Hindlimb muscle (tissue), 1 donor: ENCODE data around the gene SHISA3. TPM values are rescaled to one million over a fixed set of nuclear protein-coding genes. Genes with fewer than 3 reads are reported as not detected.
"Not testable (repeated sequence)": the region's sequence is repeated elsewhere in the genome, so short reads cannot be mapped to it uniquely, and the experiment has no call there.

Source experiments
- DNase-seq: peaks from one replicate; pipeline ENCODE4 v3.0.0-alpha.2; 2013
- polyA plus RNA-seq: library from polyadenylated mRNA; unstranded; fragments of 120-200 nt; gene quantifications from one replicate; pipeline ENCODE4 v1.2.1, GENCODE V29; 2013; ENCODE audit not compliant: insufficient read length

SHISA3 gene
- polyA plus RNA-seq = 7.2 TPM

GRCh38 chr4:42396752-42397634 is at the start of gene SHISA3:
Gene SHISA3 (plus strand): TSS chr4:42397488. CDS start chr4:42398057, 569 bp downstream.
- DNase-seq = no peak

GRCh38 chr4:42348247-42348646 is 49.0 kb upstream of the SHISA3 start:
- DNase-seq = no peak

- no peak for DNase-seq
Observed at GRCh38 chr4:42348692-42349091, 48.6 kb upstream of the SHISA3 start.

DNA sequence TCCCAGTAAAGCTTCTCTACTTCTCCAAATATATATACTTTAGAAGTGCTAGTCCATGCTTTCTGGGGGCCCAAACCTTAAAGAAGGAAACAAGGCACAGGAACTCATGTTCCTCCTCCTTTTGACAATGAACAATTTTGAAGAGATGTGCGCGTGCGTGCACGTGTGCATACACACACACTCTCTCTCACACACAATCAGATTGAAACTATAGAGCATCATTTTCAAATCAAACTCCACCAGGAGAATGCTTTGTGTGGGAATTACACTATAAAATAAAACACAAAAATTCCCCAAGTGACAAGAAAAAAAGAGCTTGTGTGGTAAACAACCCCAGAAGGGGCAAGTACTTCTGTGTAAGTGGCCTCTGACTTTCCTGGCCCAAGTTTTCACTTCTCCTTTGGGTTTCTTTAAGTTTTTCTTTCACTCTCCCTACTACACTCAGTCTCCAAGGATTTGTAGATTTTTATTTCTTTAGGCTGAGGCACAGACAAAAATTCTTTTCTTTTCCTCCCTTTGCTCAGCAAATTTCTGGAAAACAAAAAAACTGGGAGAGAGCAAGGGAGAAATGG is 46.6 kb upstream of the SHISA3 start:
- DNase-seq = no peak

- no peak for DNase-seq
Observed at GRCh38 chr4:42352049-42352448, 45.2 kb upstream of the SHISA3 start.

GRCh38 chr4:42357325-42357724 is 40.0 kb upstream of the SHISA3 start:
- DNase-seq = no peak

GRCh38 chr4:42359711-42360110 is 37.6 kb upstream of the SHISA3 start:
- no peak for DNase-seq

DNA sequence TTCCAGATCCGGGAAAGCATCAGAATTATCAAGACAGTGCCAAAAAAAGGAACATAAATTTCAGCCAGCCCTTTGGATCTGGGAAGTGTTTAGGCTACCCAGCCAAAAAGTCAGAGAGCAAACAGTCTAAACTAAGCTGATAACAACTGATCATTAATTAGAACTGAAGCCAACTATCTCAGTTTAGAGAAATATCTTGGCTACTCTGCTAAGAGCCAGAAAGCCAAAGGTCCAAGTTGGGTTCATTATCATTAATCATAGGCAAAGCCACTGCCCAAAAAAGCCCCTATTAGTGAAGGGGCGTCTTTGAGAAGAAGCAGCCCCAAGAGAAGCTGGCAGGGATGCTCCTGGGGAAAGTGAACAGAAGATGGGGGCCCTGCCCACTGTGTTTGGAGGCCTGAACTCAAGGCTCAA is 37.0 kb upstream of the SHISA3 start:
- no peak for DNase-seq

DNA sequence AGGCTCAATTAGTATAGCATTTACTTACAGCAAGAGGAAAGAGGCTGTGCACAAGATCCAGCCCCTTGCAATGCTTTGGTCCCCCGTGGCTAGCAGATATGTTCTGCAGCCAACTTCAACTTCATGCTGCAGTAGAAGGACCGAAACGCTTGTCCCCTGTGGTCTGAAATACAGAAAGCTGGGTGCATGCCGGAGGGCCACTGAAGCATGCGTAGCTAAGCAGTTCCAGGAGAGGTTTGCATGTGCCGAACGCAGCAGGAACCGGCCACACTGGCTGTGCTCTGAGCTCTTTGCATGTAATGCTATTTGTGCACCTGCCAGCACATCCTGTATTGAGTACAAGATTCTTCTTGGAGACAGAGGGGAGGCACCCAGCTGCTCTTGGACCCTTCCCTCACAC is 35.8 kb upstream of the SHISA3 start:
- no peak for DNase-seq

DNA sequence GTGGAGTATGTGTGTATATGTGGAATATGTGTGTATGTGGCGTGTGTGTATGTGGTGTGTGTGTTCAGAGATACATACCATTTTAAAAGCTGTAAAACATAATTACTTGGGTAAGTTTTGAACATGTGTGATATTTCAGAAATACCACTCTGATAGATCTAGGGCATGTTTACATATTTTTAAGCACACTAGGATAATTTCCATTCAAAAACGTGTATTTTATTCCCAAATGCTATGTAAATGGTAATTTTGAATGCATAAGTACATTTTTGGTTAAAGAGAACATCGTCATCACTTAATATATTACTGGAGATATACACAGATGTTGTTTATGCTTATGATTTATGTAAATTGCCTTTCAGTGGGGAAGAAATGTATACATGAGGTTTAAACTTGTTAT is 34.7 kb upstream of the SHISA3 start:
- DNase-seq = no peak

GRCh38 chr4:42363614-42364013 is 33.7 kb upstream of the SHISA3 start:
- no peak for DNase-seq

- DNase-seq = no peak
Observed at GRCh38 chr4:42364266-42365053, 32.8 kb upstream of the SHISA3 start.

DNA sequence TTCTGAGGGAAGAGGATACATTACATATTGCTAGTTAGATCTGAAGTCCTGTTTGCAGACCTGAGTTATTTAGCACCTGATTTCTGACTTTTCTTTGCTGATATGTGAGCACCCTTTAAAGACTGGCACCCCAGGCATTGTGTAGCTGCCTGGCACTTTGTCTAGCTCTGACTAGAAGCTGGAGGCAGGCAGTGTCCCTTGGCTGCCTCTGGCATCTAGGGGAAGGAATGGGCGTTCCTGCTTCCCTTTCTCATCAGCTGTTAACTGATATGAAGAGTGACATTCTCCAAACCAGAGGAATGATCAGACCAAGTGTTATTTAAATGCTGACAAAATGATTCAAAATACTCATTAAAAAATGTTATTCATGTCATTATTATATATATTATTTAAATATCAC is 30.3 kb upstream of the SHISA3 start:
- no peak for DNase-seq

GRCh38 chr4:42369489-42369888 is 27.8 kb upstream of the SHISA3 start:
- no peak for DNase-seq

- peak; percentile 38 for DNase-seq
Observed at GRCh38 chr4:42371305-42372252, 25.7 kb upstream of the SHISA3 start.

DNA sequence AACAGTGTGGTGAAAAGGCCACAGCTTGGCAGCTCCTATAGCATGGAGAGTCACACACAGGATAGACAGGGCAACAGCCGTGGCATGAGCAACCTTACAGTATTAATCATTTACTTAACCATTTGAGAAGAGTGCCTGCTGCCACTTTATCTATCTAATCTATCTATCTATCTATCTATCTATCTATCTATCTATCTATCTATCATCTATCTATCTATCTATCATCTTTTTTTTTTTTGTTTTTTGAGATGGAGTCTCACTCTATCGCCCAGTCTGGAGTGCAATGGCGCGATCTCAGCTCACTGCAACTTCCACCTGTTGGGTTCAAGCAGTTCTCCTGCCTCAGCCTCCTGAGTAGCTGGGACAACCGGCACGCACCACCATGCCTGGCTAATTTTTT is 25.0 kb upstream of the SHISA3 start:
- not testable (repeated sequence) for DNase-seq

DNA sequence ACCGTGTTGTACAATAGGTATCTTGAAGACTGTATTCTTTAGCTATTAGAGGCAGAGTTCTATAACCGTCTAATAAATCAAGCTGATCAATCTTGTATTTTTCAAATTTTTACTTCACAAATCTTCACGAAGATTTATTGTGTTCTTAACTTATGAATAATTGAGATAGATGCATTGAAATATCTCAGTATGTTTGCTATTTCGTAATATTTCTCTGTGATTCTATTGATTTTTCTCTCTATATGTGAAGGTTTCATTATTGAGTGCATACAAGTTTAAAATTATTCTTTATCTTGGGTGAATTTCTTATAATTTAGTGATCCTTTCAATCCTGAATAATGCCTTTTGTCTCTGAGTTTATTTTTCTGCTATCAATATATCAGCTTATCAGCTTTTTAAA is 19.8 kb upstream of the SHISA3 start:
- no peak for DNase-seq

GRCh38 chr4:42381666-42382065 is 15.6 kb upstream of the SHISA3 start:
- no peak for DNase-seq

GRCh38 chr4:42385516-42385915 is 11.8 kb upstream of the SHISA3 start:
- DNase-seq = no peak

DNA sequence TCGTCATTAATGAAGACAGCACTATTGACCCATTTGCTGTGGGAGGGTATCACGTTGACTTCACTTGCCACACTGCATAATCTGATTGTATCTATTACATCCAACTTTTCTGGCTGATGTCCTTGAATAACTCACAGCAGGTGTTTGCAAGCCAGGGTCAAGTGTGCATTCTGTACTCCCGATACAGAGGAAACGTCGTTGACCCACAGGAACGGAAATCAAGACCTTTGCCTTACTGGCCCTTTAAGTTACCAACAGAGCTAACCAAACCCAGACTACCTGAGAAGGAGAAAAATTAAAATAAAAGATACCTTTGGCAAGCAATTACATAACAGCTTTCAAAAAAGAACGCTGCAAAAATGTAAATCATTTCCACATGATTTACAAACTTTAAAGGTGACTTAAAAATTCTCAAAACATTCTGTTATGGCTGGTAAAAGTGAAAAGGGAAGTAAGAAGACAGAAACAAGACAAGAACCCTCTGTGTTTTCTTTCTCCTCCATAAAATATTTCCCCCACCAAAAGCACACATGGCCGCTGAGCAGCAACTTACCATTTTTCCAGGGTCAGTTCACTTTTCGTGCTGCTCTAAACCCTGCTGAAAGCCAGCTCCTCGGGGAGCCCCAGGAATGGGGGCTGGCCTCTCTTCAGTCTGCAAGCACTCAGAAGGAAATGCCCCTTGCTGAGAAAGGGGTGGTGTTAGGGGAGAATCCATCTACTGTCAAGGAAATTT is 6.5 kb upstream of the SHISA3 start:
- DNase-seq = no peak

DNA sequence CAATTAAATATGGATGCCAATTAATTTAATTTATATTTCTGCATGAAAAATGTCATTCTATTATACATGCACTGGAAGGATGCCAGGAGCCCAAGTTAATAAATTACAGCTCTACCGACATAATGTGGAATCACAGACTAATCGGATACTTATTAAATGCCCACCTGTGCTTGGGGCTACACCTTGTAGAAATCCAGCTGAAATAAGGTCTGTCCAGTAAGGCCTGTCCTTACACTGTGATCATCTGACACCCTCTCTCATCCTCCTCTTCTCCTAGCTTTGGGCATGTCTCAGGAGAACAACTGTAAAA is 6.0 kb upstream of the SHISA3 start:
- no peak for DNase-seq

GRCh38 chr4:42391981-42392380 is 5.3 kb upstream of the SHISA3 start:
- DNase-seq = no peak
